ENCODE results near the gene TCF7L1. TPM values are rescaled to one million over a fixed set of nuclear protein-coding genes. Genes with fewer than 3 reads are reported as not detected.

TCF7L1 gene
- total RNA-seq, 2 donors from 2014 or later = 71.9 to 73.3 TPM

DNA sequence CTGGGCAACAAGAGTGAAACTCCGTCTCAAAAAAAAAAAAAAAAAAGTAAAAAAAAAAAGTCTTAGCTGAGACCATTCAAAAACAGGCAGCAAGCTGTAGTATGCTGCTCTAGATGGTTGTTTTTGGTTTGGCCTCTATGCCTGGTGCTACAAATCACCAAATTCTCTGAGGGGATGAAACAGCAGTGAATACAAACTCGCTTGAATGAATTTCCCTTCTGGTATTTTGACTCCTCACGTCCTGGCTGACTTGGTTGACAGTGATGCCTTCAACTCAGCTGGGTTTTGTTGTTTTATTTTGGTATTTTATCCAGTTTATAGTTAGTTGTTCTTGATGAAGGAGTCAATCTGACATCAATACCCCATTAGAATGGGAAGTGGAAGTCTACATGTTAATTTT lies 3.3 kb upstream of the TCF7L1 start:
- H3K4me1 ChIP-seq (ENCODE audit: control insufficient read depth, insufficient read depth, low read length) = peaks cover 9% of the 10 kb centered on the region
- no peak overlapping the region for H3K27ac ChIP-seq (ENCODE audit: low read depth, low read length)
- Mint-ChIP-seq H3K27ac (no peak overlapping the region), H3K4me3 (no peak overlapping the region), H3K4me1 (peaks cover 9% of the 10 kb centered on the region), H3K9me3 (no peaks in the 10 kb centered on the region), H3K27me3 (ENCODE audit: insufficient read depth) (peaks cover 6% of the 10 kb centered on the region), H3K36me3 (ENCODE audit: low read depth) (no peaks in the 10 kb centered on the region)
- no peak for DNase-seq
- TF ChIP-seq, protein P1, sequence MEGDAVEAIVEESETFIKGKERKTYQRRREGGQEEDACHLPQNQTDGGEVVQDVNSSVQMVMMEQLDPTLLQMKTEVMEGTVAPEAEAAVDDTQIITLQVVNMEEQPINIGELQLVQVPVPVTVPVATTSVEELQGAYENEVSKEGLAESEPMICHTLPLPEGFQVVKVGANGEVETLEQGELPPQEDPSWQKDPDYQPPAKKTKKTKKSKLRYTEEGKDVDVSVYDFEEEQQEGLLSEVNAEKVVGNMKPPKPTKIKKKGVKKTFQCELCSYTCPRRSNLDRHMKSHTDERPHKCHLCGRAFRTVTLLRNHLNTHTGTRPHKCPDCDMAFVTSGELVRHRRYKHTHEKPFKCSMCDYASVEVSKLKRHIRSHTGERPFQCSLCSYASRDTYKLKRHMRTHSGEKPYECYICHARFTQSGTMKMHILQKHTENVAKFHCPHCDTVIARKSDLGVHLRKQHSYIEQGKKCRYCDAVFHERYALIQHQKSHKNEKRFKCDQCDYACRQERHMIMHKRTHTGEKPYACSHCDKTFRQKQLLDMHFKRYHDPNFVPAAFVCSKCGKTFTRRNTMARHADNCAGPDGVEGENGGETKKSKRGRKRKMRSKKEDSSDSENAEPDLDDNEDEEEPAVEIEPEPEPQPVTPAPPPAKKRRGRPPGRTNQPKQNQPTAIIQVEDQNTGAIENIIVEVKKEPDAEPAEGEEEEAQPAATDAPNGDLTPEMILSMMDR (conservative IDR thresholded peaks at IDR 0.05) = no peak
- H3K36me3 ChIP-seq (ENCODE audit: control insufficient read depth, insufficient read depth, low read length) = no peaks in the 10 kb centered on the region
- H3K9me3 ChIP-seq (ENCODE audit: control insufficient read depth, low read length) = no peaks in the 10 kb centered on the region
- WGBS, 2 experiments (ENCODE audit: insufficient coverage in 1 of 2, insufficient read length in 1 of 2) = 77 to 82% methylated on average over 2 to 3 of the region's 3 CpGs
- H3K9ac ChIP-seq (ENCODE audit: extremely low read depth, low read length, poor library complexity, severe bottlenecking) = no peak overlapping the region
- no peaks in the 10 kb centered on the region for H3K27me3 ChIP-seq (ENCODE audit: control insufficient read depth, insufficient read depth, low read length, poor library complexity, severe bottlenecking)
- H3K4me3 ChIP-seq (ENCODE audit: low read length) = no peak overlapping the region

DNA sequence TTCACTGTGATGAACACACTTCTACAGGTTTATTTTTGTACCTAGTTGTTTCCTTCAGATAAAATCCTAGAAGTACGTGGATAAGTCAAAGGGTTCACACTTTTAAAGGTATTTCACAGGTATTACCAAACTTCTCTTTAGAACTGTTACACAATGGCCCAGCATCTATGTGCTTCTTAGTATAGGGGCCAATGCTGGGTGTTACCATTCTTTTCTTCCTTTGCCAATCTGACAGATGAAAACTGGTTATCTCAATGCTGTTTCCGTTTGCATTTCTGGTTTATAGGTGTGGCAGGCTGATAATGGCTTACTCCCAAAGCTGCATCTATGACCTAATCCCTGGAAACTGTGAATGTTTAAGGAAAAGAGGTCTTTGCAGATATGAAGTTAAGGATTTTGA lies 2.8 kb upstream of the TCF7L1 start:
- Mint-ChIP-seq H3K4me3 (no peak overlapping the region), H3K4me1 (peaks cover 11% of the 10 kb centered on the region), H3K27ac (no peak overlapping the region), H3K9me3 (no peaks in the 10 kb centered on the region), H3K36me3 (ENCODE audit: low read depth) (no peaks in the 10 kb centered on the region), H3K27me3 (ENCODE audit: insufficient read depth) (peaks cover 6% of the 10 kb centered on the region)
- Histone ChIP-seq H3K4me3 (ENCODE audit: low read length) (no peak overlapping the region), H3K27ac (ENCODE audit: low read depth, low read length) (no peak overlapping the region), H3K27me3 (ENCODE audit: control insufficient read depth, insufficient read depth, low read length, poor library complexity, severe bottlenecking) (no peaks in the 10 kb centered on the region), H3K9me3 (ENCODE audit: control insufficient read depth, low read length) (no peaks in the 10 kb centered on the region), H3K4me1 (ENCODE audit: control insufficient read depth, insufficient read depth, low read length) (peaks cover 12% of the 10 kb centered on the region), H3K36me3 (ENCODE audit: control insufficient read depth, insufficient read depth, low read length) (no peaks in the 10 kb centered on the region), H3K9ac (ENCODE audit: extremely low read depth, low read length, poor library complexity, severe bottlenecking) (no peak overlapping the region)
- TF ChIP-seq, protein P1 (conservative IDR thresholded peaks at IDR 0.05) = no peak
- no peak for DNase-seq
- WGBS, 2 experiments (ENCODE audit: insufficient coverage in 1 of 2, insufficient read length in 1 of 2) = 50 to 100% methylated on average over 1 to 2 of the region's 2 CpGs

DNA sequence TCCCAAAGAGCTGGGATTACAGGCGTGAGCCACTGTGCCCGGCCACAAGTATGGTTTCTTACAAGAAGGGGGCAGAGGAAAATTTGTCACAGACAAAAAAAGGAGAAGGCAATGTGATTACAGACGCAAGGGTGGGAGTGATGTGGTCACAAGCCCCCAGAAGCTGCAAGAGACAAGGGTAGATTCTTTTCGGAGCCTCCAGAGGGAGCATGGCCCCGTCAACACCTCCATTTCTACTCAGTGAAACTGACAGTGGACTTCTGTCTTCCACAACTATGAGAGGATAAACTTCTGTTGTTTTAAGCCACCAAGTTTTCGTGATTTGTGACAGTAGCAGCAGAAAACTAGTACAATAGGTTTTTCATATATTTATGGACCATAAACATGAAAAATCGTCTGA lies 2.1 kb upstream of the TCF7L1 start:
- H3K9ac ChIP-seq (ENCODE audit: extremely low read depth, low read length, poor library complexity, severe bottlenecking) = no peak overlapping the region
- Mint-ChIP-seq H3K4me1 (peaks cover 18% of the 10 kb centered on the region), H3K27me3 (ENCODE audit: insufficient read depth) (peaks cover 6% of the 10 kb centered on the region), H3K27ac (no peak overlapping the region), H3K9me3 (no peaks in the 10 kb centered on the region), H3K4me3 (no peak overlapping the region), H3K36me3 (ENCODE audit: low read depth) (no peaks in the 10 kb centered on the region)
- H3K4me3 ChIP-seq (ENCODE audit: low read length) = no peak overlapping the region
- H3K4me1 ChIP-seq (ENCODE audit: control insufficient read depth, insufficient read depth, low read length) = peaks cover 12% of the 10 kb centered on the region
- peaks cover 1% of the 10 kb centered on the region for H3K36me3 ChIP-seq (ENCODE audit: control insufficient read depth, insufficient read depth, low read length)
- 61 to 67% methylated on average over 1 to 6 of the region's 7 CpGs for WGBS, 2 experiments (ENCODE audit: insufficient coverage in 1 of 2, insufficient read length in 1 of 2)
- no peak overlapping the region for H3K27ac ChIP-seq (ENCODE audit: low read depth, low read length)
- DNase-seq = peak; percentile 71
- TF ChIP-seq, protein P1 (conservative IDR thresholded peaks at IDR 0.05) = peak; percentile 82
- no peaks in the 10 kb centered on the region for H3K27me3 ChIP-seq (ENCODE audit: control insufficient read depth, insufficient read depth, low read length, poor library complexity, severe bottlenecking)
- no peaks in the 10 kb centered on the region for H3K9me3 ChIP-seq (ENCODE audit: control insufficient read depth, low read length)

Data from endodermal cell (in vitro differentiated cells).